ENCODE measurements around the gene NBEAL2. TPM values are rescaled to one million over a fixed set of nuclear protein-coding genes. Genes with fewer than 3 reads are reported as not detected.

The NBEAL2 gene
- total and polyA plus RNA-seq, 11 donors, result 8.1 to 45.7 (median 13.1) TPM

DNA sequence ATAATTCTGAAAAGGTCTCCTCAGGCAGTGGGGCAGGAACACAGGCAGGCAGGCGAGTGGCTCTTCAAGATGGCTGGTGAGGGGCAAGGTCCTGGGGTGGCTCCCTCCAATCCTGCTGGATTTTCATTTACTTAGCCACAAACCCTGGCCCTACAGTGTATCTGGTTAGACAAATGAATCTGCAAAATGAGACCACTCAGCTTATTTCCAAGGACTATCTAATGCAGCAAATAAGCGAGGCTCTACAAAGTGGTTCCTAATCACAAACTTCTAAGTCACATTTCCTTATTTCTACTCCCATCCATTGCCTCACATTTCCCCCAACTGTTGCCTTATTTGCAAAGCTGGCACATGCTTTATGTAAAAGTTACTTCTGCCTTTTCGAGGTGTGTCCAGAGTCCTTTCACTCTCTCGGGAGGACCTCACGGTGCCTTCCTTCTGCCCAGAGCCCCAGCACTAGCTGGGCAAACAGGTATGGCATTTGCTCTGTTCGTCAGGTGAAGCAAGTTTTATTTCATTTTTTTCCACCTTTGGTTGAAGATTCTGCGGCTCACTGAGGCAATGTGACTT is 43.4 kb upstream of the NBEAL2 start:
- Histone ChIP-seq H3K4me1 (peaks cover 19 to 99% (median 82%) of the 10 kb centered on the region in 12 donors), H3K9me3 (no peaks in the 10 kb centered on the region), H3K27ac (peak overlapping the region; percentile 51 to 94 (median 84)), H3K36me3 (peaks cover 0 to 51% (median 30%) of the 10 kb centered on the region in 9 donors), H3K27me3 (no peaks in the 10 kb centered on the region), H3K4me3 (no peak overlapping the region)
- WGBS, 4 donors, result 71 to 83% (median 76%) methylated on average over 7 of the region's 7 CpGs
- intact Hi-C loops (cut with DNase I), result loop anchor here in 1 of 10 donors (2.0 kb wide), 1 partner anchor 35 kb away; no protein-coding TSS in a partner anchor
- TF ChIP-seq, protein P1, sequence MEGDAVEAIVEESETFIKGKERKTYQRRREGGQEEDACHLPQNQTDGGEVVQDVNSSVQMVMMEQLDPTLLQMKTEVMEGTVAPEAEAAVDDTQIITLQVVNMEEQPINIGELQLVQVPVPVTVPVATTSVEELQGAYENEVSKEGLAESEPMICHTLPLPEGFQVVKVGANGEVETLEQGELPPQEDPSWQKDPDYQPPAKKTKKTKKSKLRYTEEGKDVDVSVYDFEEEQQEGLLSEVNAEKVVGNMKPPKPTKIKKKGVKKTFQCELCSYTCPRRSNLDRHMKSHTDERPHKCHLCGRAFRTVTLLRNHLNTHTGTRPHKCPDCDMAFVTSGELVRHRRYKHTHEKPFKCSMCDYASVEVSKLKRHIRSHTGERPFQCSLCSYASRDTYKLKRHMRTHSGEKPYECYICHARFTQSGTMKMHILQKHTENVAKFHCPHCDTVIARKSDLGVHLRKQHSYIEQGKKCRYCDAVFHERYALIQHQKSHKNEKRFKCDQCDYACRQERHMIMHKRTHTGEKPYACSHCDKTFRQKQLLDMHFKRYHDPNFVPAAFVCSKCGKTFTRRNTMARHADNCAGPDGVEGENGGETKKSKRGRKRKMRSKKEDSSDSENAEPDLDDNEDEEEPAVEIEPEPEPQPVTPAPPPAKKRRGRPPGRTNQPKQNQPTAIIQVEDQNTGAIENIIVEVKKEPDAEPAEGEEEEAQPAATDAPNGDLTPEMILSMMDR (IDR thresholded peaks at IDR 0.05), result no peak
- no peak for TF ChIP-seq POLR2A (IDR thresholded peaks at IDR 0.05)
- peak in 1 of 5 donors; percentile 19 for DNase-seq
- ATAC-seq, result no peak

DNA sequence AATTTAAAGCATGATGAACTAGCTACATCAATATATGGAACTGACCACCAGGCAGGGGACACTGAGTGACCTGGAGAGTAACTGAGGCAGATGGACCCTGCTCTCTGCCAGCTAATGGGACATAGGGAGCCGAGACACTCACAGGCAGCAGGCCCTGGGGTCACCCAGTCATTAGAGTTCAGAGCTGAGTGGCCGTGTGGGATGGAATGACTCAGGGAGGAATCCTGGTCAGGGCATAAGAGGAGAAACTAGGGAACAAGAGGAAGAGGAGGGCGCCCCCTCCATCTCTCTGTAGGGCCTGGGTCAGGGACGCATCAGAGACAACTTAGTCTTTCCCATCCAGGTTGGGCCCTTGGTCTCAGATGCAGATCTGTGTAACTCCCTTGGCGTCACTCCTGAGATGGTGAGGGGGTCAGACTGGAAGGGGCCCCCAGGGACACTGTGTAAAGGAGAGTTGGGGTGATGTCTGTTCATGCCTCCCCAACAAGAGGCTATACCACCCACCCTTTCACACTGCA is 42.7 kb upstream of the NBEAL2 start:
- peaks cover 12 to 92% (median 75%) of the 10 kb centered on the region in 12 donors for H3K4me1 ChIP-seq
- H3K27ac ChIP-seq, result peak overlapping the region in 11 of 12 donors; percentile 72 to 94 (median 85)
- TF ChIP-seq, protein P1 (IDR thresholded peaks at IDR 0.05), result no peak
- no peak for TF ChIP-seq POLR2A (IDR thresholded peaks at IDR 0.05)
- no peaks in the 10 kb centered on the region for H3K9me3 ChIP-seq
- ATAC-seq (no peak), DNase-seq (peak in 1 of 5 donors; percentile 22)
- no peaks in the 10 kb centered on the region for H3K27me3 ChIP-seq
- 86 to 88% (median 87%) methylated on average over 5 of the region's 5 CpGs for WGBS, 4 donors
- peaks cover 0 to 51% (median 30%) of the 10 kb centered on the region in 9 donors for H3K36me3 ChIP-seq
- no peak overlapping the region for H3K4me3 ChIP-seq
- intact Hi-C loops (cut with DNase I), result loop anchor here in 1 of 10 donors (2.0 kb wide), 1 partner anchor 34 kb away; no protein-coding TSS in a partner anchor

DNA sequence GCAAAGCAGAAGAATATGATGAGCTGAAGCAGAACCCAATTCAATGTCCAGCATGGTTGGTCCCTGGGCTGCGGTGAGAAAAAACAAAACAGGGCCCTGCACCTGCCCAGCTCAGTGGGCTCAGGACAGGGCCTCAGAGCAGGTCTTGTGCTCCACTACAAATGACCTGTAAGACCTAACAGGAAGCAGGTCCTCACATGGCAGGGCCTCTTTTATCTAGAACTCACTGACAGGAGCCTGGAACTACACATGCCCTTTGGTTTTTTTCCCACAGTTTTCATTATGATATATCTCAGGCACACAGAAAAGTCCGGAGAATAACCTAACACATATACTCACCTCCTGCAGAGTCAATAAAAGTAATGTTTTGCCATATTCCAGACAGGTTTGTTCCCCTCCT is 41.3 kb upstream of the NBEAL2 start:
- intact Hi-C loops (cut with DNase I), result no loop called here
- WGBS, 4 donors, result 59 to 81% (median 74%) methylated on average over 1 to 2 of the region's 2 CpGs
- peaks cover 0 to 51% (median 30%) of the 10 kb centered on the region in 9 donors for H3K36me3 ChIP-seq
- H3K4me3 ChIP-seq, result no peak overlapping the region
- ATAC-seq (no peak), DNase-seq (no peak)
- H3K4me1 ChIP-seq, result peaks cover 11 to 83% (median 70%) of the 10 kb centered on the region in 12 donors
- TF ChIP-seq POLR2A (IDR thresholded peaks at IDR 0.05), result no peak
- TF ChIP-seq, protein P1 (IDR thresholded peaks at IDR 0.05), result no peak
- no peaks in the 10 kb centered on the region for H3K27me3 ChIP-seq
- peak overlapping the region in 10 of 12 donors; percentile 20 to 94 (median 74) for H3K27ac ChIP-seq
- H3K9me3 ChIP-seq, result no peaks in the 10 kb centered on the region

DNA sequence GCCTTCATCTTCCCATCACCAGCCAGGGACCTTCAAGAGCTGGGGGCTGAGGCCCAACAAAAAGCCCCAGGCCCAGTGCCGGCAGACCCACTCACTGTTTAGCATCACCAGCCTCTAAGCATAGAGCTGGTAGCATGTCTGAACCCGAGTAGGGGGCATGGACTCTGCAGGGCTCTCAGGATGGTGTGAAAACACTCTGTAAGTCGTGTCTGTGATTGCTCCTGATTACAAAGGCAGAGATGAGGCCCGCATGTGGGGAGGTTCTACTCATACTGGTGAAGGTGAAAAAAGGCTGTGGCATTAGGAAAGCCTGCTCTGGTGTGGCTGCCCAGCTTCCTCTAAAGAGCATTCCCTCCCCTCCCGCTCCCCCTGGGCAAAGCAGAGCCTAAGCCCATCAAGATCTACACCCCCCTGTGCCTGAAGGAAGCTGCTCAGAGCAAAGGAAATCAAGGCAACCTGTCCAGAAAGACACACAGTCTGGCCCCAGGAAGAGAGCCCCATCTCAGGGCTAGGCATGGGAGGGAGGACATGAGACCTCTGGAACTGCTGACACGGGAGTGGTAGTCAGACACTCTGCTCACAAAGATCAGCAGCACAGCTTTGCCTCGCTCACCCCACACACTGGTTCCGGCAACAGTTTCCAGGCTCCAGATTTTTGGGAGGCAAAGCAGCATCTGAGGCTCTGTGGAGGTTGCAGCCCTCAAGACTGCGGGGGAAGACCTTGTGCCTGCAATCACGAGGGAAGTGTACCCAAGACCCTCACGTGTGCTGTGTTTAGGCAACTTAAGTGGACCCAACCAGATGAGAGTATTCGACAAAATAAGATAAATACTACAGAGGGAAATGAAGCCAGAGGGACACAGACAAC is 39.7 kb upstream of the NBEAL2 start:
- WGBS, 4 donors, result 65 to 84% (median 72%) methylated on average over 8 to 12 of the region's 12 CpGs
- TF ChIP-seq, protein P1 (IDR thresholded peaks at IDR 0.05), result no peak
- TF ChIP-seq POLR2A (IDR thresholded peaks at IDR 0.05), result no peak
- H3K4me1 ChIP-seq, result peaks cover 0 to 83% (median 70%) of the 10 kb centered on the region in 12 donors

More for the DNA sequence above, 39.7 kb upstream of the NBEAL2 start:
- ATAC-seq, result no peak
- H3K36me3 ChIP-seq, result peaks cover 0 to 51% (median 30%) of the 10 kb centered on the region in 9 donors
- H3K27ac ChIP-seq, result peak overlapping the region in 10 of 12 donors; percentile 29 to 94 (median 64)
- intact Hi-C loops (cut with DNase I), result no loop called here
- H3K4me3 ChIP-seq, result no peak overlapping the region
- H3K9me3 ChIP-seq, result no peaks in the 10 kb centered on the region
- no peaks in the 10 kb centered on the region for H3K27me3 ChIP-seq
- DNase-seq, result peak in 2 of 5 donors; percentile 2 to 22
